Fibroblast of lung (primary cell): Measurements from ENCODE around the gene APOBEC3H. TPM values are rescaled to one million over a fixed set of nuclear protein-coding genes. Genes with fewer than 3 reads are reported as not detected.

Experiments
- DNase-seq, 2 donors: peaks; one replicate each; pipeline versions ENCODE4 v3.0.0 to v3.0.0-alpha.2; 2010; ENCODE audit warnings: low read depth in 2 of 2
- H2AFZ ChIP-seq: 2 replicates; pipeline ENCODE4 v1.5.1; 2012; ENCODE audit warnings: low read length, control low read depth, inconsistent platforms
- H3K27ac ChIP-seq: 2 replicates; pipeline ENCODE4 v1.5.1; 2011; ENCODE audit warnings: low read length, control low read depth; ENCODE audit not compliant: insufficient read depth
- H3K27me3 ChIP-seq: 2 replicates; pipeline ENCODE4 v1.5.1; 2011; ENCODE audit warnings: mild to moderate bottlenecking, low read length; ENCODE audit not compliant: control insufficient read depth, insufficient read depth
- H3K36me3 ChIP-seq: 2 replicates; pipeline ENCODE4 v1.5.1; 2011; ENCODE audit warnings: low read length; ENCODE audit not compliant: control insufficient read depth, insufficient read depth
- H3K4me1 ChIP-seq: 2 replicates; pipeline ENCODE4 v1.5.1; 2011; ENCODE audit warnings: low read length; ENCODE audit not compliant: control insufficient read depth, insufficient read depth; ENCODE audit errors: extremely low read depth
- H3K4me2 ChIP-seq: 2 replicates; pipeline ENCODE4 v1.5.1; 2011; ENCODE audit warnings: low read length, control low read depth; ENCODE audit not compliant: insufficient read depth; ENCODE audit errors: extremely low read depth
- H3K4me3 ChIP-seq, 4 experiments: fragments of 200-600 bp in 1 of 4; sonication (generic) in 1 of 4; replicated peaks in 1 of 4; 2 replicates each; pipeline ENCODE4 v1.5.1; 2011 to 2016; ENCODE audit warnings: low read length in 4 of 4, low read depth in 3 of 4, mild to moderate bottlenecking in 3 of 4, control low read depth in 2 of 4, inconsistent platforms in 1 of 4, mixed read lengths in 1 of 4; ENCODE audit not compliant: insufficient read depth in 1 of 4; ENCODE audit errors: control extremely low read depth in 1 of 4
- H3K79me2 ChIP-seq: 2 replicates; pipeline ENCODE4 v1.5.1; 2012; ENCODE audit warnings: mild to moderate bottlenecking, low read length, inconsistent platforms; ENCODE audit not compliant: control insufficient read depth, insufficient read depth
- H3K9ac ChIP-seq: 2 replicates; pipeline ENCODE4 v1.5.1; 2011; ENCODE audit warnings: mild to moderate bottlenecking, low read length, control low read depth; ENCODE audit not compliant: insufficient read depth
- H3K9me3 ChIP-seq: 2 replicates; pipeline ENCODE4 v1.5.1; 2012; ENCODE audit warnings: low read depth, low read length; ENCODE audit not compliant: control insufficient read depth, insufficient read depth
- H4K20me1 ChIP-seq: 2 replicates; pipeline ENCODE4 v1.5.1; 2011; ENCODE audit warnings: low read length; ENCODE audit not compliant: control insufficient read depth, insufficient read depth; ENCODE audit errors: extremely low read depth
- EZH2 ChIP-seq: IDR thresholded peaks from 2 replicates; pipeline ENCODE4 v1.5.1; 2012; ENCODE audit warnings: low read length, control low read depth, mild to moderate bottlenecking; ENCODE audit errors: missing control alignments
- polyA plus RNA-seq, 2 donors: library from polyadenylated mRNA; depleted of rRNA in 1 of 2; stranded (reverse) in 1 of 2; unstranded in 1 of 2; fragments of >200 nt; gene quantifications; 2 replicates each; pipeline ENCODE4 v1.2.1, GENCODE V29; 2011 to 2012; ENCODE audit warnings: missing spikeins in 1 of 2
- total RNA-seq: library from RNA; depleted of rRNA; stranded (reverse); fragments of >200 nt; gene quantifications from 2 replicates; pipeline ENCODE4 v1.2.1, GENCODE V29; 2014
- TF ChIP-seq, protein P1 (sequence below), 2 donors: IDR thresholded peaks in 1 of 2; conservative IDR thresholded peaks in 1 of 2; 1 replicate in 1 of 2; 2 replicates in 1 of 2; pipeline ENCODE4 v1.5.1; 2011 to 2012; ENCODE audit warnings: low read length in 2 of 2, control low read depth in 1 of 2, inconsistent platforms in 1 of 2, low read depth in 1 of 2, mild to moderate bottlenecking in 1 of 2

Gene APOBEC3H
- total and polyA plus RNA-seq, 2 donors (not counting 1 experiment from before 2014, with no cell fraction given): 0.20 to 1.3 TPM

DNA sequence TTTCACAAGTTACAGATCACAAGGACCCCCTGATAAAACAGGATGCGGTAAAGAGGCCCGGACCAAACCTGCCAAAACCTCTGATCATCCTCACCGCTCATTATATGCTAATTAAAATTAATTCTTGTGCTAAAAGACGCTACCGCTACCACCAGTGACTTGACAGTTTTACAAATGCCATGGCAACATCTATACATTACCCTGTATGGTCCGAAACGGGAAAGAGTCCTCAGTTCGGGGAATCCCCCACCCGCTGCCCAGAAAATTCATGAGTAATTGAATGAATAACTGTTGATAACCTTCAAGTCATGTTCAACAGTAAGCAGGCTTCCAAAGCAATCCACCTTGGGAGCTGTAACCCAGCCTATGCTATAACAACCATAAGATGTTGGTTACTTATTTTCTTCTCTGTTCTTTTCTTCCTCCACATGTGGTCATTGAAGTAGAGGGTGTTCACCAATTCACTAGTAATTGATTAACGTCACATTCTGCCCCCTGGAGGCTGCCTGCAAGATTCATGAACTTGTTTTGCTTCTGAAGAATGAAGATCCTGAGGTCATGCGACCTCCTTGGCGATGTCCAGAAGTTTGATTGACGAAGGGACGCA lies 20.6 kb downstream of the APOBEC3H start:
- Histone ChIP-seq H3K4me3 (no peak overlapping the region), H3K9ac (no peak overlapping the region), H3K27ac (no peak overlapping the region), H4K20me1 (no peaks in the 10 kb centered on the region), H3K4me1 (no peaks in the 10 kb centered on the region), H3K36me3 (no peaks in the 10 kb centered on the region), H3K27me3 (peaks cover 18% of the 10 kb centered on the region), H3K79me2 (no peaks in the 10 kb centered on the region), H2AFZ (no peak overlapping the region), H3K4me2 (no peak overlapping the region), H3K9me3 (no peaks in the 10 kb centered on the region)
- TF ChIP-seq, protein P1, sequence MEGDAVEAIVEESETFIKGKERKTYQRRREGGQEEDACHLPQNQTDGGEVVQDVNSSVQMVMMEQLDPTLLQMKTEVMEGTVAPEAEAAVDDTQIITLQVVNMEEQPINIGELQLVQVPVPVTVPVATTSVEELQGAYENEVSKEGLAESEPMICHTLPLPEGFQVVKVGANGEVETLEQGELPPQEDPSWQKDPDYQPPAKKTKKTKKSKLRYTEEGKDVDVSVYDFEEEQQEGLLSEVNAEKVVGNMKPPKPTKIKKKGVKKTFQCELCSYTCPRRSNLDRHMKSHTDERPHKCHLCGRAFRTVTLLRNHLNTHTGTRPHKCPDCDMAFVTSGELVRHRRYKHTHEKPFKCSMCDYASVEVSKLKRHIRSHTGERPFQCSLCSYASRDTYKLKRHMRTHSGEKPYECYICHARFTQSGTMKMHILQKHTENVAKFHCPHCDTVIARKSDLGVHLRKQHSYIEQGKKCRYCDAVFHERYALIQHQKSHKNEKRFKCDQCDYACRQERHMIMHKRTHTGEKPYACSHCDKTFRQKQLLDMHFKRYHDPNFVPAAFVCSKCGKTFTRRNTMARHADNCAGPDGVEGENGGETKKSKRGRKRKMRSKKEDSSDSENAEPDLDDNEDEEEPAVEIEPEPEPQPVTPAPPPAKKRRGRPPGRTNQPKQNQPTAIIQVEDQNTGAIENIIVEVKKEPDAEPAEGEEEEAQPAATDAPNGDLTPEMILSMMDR (conservative IDR thresholded peaks at IDR 0.05 in 1 of 2, IDR thresholded peaks at IDR 0.05 in 1 of 2; ENCODE audit: low read depth in 1 of 2, low read length in 2 of 2): peak; percentile 48 to 65
- TF ChIP-seq EZH2: no peak
- DNase-seq: peak; percentile 38 to 70

DNA sequence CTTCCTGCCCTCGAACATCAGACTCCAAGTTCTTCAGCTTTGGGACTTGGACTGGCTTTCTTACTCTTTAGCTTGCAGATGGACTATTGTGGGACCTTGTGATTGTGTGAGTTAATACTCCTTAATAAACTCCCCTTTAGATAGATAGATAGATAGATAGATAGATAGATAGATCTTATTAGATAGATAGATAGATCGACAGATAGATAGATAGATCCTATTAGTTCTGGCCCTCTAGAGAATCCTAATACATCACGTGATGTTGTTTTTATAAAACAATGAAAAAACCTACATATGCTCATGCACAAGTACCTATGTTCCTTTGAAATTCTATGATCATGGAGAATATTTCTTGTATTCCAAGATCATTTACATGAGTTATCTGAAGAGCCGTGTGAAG lies 23.9 kb downstream of the APOBEC3H start:
- TF ChIP-seq EZH2: no peak
- TF ChIP-seq, protein P1 (conservative IDR thresholded peaks at IDR 0.05 in 1 of 2, IDR thresholded peaks at IDR 0.05 in 1 of 2; ENCODE audit: low read depth in 1 of 2, low read length in 2 of 2): no peak
- peaks cover 4% of the 10 kb centered on the region for H3K27me3 ChIP-seq
- no peaks in the 10 kb centered on the region for H3K79me2 ChIP-seq
- H3K9me3 ChIP-seq: no peaks in the 10 kb centered on the region
- no peak for DNase-seq
- no peaks in the 10 kb centered on the region for H3K36me3 ChIP-seq
- H3K4me3 ChIP-seq: no peak overlapping the region
- H3K4me1 ChIP-seq: no peaks in the 10 kb centered on the region
- no peak overlapping the region for H3K4me2 ChIP-seq
- H2AFZ ChIP-seq: no peak overlapping the region
- H3K9ac ChIP-seq: no peak overlapping the region
- no peaks in the 10 kb centered on the region for H4K20me1 ChIP-seq
- no peak overlapping the region for H3K27ac ChIP-seq

DNA sequence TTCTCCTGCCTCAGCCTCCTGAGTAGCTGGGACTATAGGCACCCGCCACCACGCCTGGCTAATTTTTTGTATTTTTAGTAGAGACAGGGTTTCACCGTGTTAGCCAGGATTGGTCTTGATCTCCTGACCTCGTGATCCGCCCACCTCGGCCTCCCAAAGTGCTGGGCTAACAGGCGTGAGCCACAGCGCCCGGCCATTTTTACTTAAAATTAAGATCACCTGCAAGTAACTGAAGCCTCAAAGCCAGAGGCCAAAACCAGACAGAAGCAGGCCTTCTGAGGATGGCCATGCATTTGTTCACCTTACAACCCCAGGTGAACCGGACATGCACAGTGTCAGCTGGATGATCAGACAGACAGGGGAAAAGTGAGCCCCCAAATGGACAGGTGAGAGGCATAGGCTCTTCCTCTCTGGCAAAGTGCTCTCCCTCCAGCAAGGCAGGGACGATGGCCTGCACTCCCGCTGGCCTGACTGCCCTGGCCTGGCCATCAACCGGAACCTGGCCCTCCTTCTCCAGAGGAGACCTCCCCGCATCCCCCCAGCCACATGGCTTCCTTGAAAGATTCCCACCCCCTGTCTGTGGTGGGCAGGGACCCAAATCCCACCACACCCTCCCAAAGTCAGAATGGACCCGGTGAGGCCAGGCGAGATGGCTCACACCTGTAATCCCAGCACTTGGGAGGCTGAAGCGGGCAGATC lies 25.9 kb downstream of the APOBEC3H start:
- TF ChIP-seq, protein P1 (conservative IDR thresholded peaks at IDR 0.05 in 1 of 2, IDR thresholded peaks at IDR 0.05 in 1 of 2; ENCODE audit: low read depth in 1 of 2, low read length in 2 of 2): no peak
- no peak for TF ChIP-seq EZH2
- no peak overlapping the region for H3K9ac ChIP-seq
- no peaks in the 10 kb centered on the region for H3K79me2 ChIP-seq
- no peaks in the 10 kb centered on the region for H3K36me3 ChIP-seq
- no peaks in the 10 kb centered on the region for H3K4me1 ChIP-seq
- no peaks in the 10 kb centered on the region for H3K9me3 ChIP-seq
- no peak overlapping the region for H3K4me3 ChIP-seq
- no peak overlapping the region for H2AFZ ChIP-seq
- no peak for DNase-seq
- H3K27ac ChIP-seq: no peak overlapping the region
- no peaks in the 10 kb centered on the region for H4K20me1 ChIP-seq
- peaks cover 4% of the 10 kb centered on the region for H3K27me3 ChIP-seq
- H3K4me2 ChIP-seq: no peak overlapping the region
